Testis (tissue), 5 donors: ENCODE results near the gene FHL2. TPM values are rescaled to one million over a fixed set of nuclear protein-coding genes. Genes with fewer than 3 reads are reported as not detected.

Experiments
- DNase-seq: peaks from one replicate; pipeline ENCODE4 v3.0.0-alpha.2; 2019
- H3K27ac ChIP-seq, 2 donors: fragments of 200-600 bp; sonication (generic); one replicate each; pipeline ENCODE4 v1.5.1; 2019
- H3K27me3 ChIP-seq: fragments of 200-600 bp; sonication (generic); one replicate; pipeline ENCODE4 v1.5.1; 2019
- H3K36me3 ChIP-seq: fragments of 200-600 bp; sonication (generic); one replicate; pipeline ENCODE4 v1.5.1; 2017; ENCODE audit warnings: low read depth; ENCODE audit errors: missing control alignments
- H3K4me1 ChIP-seq: fragments of 200-600 bp; sonication (generic); one replicate; pipeline ENCODE4 v1.5.1; 2019
- H3K4me3 ChIP-seq, 2 donors: fragments of 200-600 bp; sonication (generic); one replicate each; pipeline ENCODE4 v1.5.1; 2017 to 2019
- H3K9me3 ChIP-seq: fragments of 200-600 bp; sonication (generic); one replicate; pipeline ENCODE4 v1.5.1; 2017
- POLR2A ChIP-seq: fragments of 450-650 bp; IDR thresholded peaks from one replicate; pipeline ENCODE4 v1.6.1; 2017; ENCODE audit warnings: antibody characterized with exemption, mild to moderate bottlenecking, moderate library complexity
- WGBS, 2 donors: methylation state at CpG; one replicate each; pipeline ENCODE4 v1.1.5; 2018; 5-methylcytosine and 5-hydroxymethylcytosine counted together
- intact Hi-C: fragments of 100-400 bp; cut with DNase I; formaldehyde crosslinking; loops from one replicate; pipeline ENCODE4 v1.15.1; 2023; ENCODE audit warnings: low total_unique reads
- long read RNA-seq, 2 donors: transcript quantifications; one replicate each; lab custom pipeline, GENCODE V29; 2026
- polyA plus RNA-seq: library from polyadenylated mRNA; stranded (reverse); fragments of 350-450 nt; fragmentation: Illumina TruSeq; extraction: RNeasy Lipid Tissue Mini Kit (QIAGEN cat#74804); gene quantifications from one replicate; pipeline ENCODE4 v1.2.3, GENCODE V29; 2014; ENCODE audit warnings: low read depth, low replicate concordance; ENCODE audit not compliant: insufficient read depth
- total RNA-seq, 2 donors: library from RNA; depleted of rRNA; stranded (reverse); fragments of >200 nt; gene quantifications; one replicate each; pipeline ENCODE4 v1.2.3, GENCODE V29; 2016
- TF ChIP-seq, protein P1 (sequence below), 3 experiments: fragments of 450-650 bp in 2 of 3; fragments of 200-600 bp in 1 of 3; sonication (generic) in 1 of 3; IDR thresholded peaks; one replicate each; pipeline ENCODE4 v1.5.1; 2016 to 2019; ENCODE audit warnings: antibody characterized with exemption in 3 of 3, mild to moderate bottlenecking in 2 of 3, moderate library complexity in 1 of 3

Gene FHL2, protein sequence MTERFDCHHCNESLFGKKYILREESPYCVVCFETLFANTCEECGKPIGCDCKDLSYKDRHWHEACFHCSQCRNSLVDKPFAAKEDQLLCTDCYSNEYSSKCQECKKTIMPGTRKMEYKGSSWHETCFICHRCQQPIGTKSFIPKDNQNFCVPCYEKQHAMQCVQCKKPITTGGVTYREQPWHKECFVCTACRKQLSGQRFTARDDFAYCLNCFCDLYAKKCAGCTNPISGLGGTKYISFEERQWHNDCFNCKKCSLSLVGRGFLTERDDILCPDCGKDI
- total RNA-seq (100 to 1,000 TPM in 1 of 2 donors, 10 to 100 TPM in 1; 76.9 to 154 TPM), polyA plus RNA-seq (99.3 TPM)
- long read RNA-seq, donor 1, transcript FHL2-204 (6 exons, 1,426 nt): major isoform, 11 of 28 reads
- long read RNA-seq, donor 1, transcript FHL2-205 (6 exons, 1,531 nt): minor isoform, 8 of 28 reads
- long read RNA-seq, donor 1, partial matches to known transcripts: 0 of 28 reads
- long read RNA-seq, donor 1, other reads (novel, unspliced or antisense): 0 of 28 reads
- long read RNA-seq, donor 2, transcript FHL2-206 (6 exons, 1,367 nt): minor isoform, 6 of 24 reads
- long read RNA-seq, donor 2, transcript FHL2-205 (6 exons, 1,531 nt): major isoform, 10 of 24 reads
- long read RNA-seq, donor 2, transcript FHL2-204 (6 exons, 1,426 nt): minor isoform, 6 of 24 reads
- long read RNA-seq, donor 2, partial matches to known transcripts: 0 of 24 reads
- long read RNA-seq, donor 2, other reads (novel, unspliced or antisense): 0 of 24 reads

- peak within 1 kb of the TSS; percentile 85 to 94 for H3K27ac ChIP-seq
- DNase-seq: peak; percentile 84
- peak within 1 kb of the TSS; percentile 88 to 93 for H3K4me3 ChIP-seq
- intact Hi-C loops: no loop called here
- 0 to 1% methylated on average over 27 to 42 of the region's 74 CpGs for WGBS, 2 donors
- no peaks in the 10 kb centered on the region for H3K4me1 ChIP-seq
- no peaks in the 10 kb centered on the region for H3K36me3 ChIP-seq
- TF ChIP-seq, protein P1, sequence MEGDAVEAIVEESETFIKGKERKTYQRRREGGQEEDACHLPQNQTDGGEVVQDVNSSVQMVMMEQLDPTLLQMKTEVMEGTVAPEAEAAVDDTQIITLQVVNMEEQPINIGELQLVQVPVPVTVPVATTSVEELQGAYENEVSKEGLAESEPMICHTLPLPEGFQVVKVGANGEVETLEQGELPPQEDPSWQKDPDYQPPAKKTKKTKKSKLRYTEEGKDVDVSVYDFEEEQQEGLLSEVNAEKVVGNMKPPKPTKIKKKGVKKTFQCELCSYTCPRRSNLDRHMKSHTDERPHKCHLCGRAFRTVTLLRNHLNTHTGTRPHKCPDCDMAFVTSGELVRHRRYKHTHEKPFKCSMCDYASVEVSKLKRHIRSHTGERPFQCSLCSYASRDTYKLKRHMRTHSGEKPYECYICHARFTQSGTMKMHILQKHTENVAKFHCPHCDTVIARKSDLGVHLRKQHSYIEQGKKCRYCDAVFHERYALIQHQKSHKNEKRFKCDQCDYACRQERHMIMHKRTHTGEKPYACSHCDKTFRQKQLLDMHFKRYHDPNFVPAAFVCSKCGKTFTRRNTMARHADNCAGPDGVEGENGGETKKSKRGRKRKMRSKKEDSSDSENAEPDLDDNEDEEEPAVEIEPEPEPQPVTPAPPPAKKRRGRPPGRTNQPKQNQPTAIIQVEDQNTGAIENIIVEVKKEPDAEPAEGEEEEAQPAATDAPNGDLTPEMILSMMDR (IDR thresholded peaks at IDR 0.05): peak; percentile 43 to 57 (median 50)
- TF ChIP-seq POLR2A: peak; percentile 53
- no peaks in the 10 kb centered on the region for H3K27me3 ChIP-seq
- no peaks in the 10 kb centered on the region for H3K9me3 ChIP-seq
Measured at GRCh38 chr2:105398336-105399206, at the start of gene FHL2. TSS of gene FHL2 (minus strand) at chr2:105399051. CDS start at chr2:105386516, 12,535 bp downstream.

GRCh38 chr2:105447476-105447875 lies 48.6 kb upstream of the FHL2 start:
- intact Hi-C loops: no loop called here
- Histone ChIP-seq H3K9me3 (no peaks in the 10 kb centered on the region), H3K27ac (no peak overlapping the region), H3K4me1 (no peaks in the 10 kb centered on the region), H3K4me3 (no peak overlapping the region), H3K36me3 (no peaks in the 10 kb centered on the region), H3K27me3 (no peaks in the 10 kb centered on the region)
- TF ChIP-seq, protein P1 (IDR thresholded peaks at IDR 0.05): no peak
- TF ChIP-seq POLR2A: no peak
- DNase-seq: no peak
- 91 to 97% methylated on average over 4 of the region's 4 CpGs for WGBS, 2 donors

GRCh38 chr2:105446501-105446900 lies 47.6 kb upstream of the FHL2 start:
- Histone ChIP-seq H3K27me3 (no peaks in the 10 kb centered on the region), H3K4me3 (no peak overlapping the region), H3K4me1 (no peaks in the 10 kb centered on the region), H3K27ac (no peak overlapping the region), H3K36me3 (no peaks in the 10 kb centered on the region), H3K9me3 (no peaks in the 10 kb centered on the region)
- no peak for TF ChIP-seq POLR2A
- TF ChIP-seq, protein P1 (IDR thresholded peaks at IDR 0.05): no peak
- 93 to 94% methylated on average over 6 of the region's 6 CpGs for WGBS, 2 donors
- DNase-seq: no peak
- intact Hi-C loops: no loop called here

DNA sequence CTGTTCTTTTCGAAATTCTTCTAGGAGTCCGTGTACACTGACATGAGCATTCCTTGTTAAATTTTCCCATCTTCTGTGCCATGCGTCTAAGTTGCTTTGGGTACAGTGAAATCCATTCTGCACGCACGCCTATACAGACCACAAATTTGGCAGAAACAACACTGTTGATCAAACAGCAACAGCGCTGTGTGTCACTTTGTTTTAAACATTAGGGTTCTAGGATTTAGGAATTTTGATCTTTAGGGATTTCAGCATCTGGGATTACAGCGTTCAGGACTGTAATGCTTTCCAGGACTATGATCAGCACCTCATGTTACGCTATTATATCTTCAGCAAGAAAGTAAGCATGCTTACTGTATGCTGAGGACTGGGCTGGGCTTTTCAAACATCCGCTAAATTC lies 47.1 kb upstream of the FHL2 start:
- Histone ChIP-seq H3K36me3 (no peaks in the 10 kb centered on the region), H3K9me3 (no peaks in the 10 kb centered on the region), H3K4me1 (no peaks in the 10 kb centered on the region), H3K4me3 (no peak overlapping the region), H3K27me3 (no peaks in the 10 kb centered on the region), H3K27ac (no peak overlapping the region)
- WGBS, 2 donors: 93 to 97% methylated on average over 9 of the region's 9 CpGs
- DNase-seq: no peak
- intact Hi-C loops: no loop called here
- TF ChIP-seq POLR2A: no peak
- TF ChIP-seq, protein P1 (IDR thresholded peaks at IDR 0.05): no peak
